ENCODE data around the gene PAPPA.

Gene PAPPA

GRCh38 chr9:116393198-116393597, 239.6 kb downstream of the PAPPA start:
- Histone ChIP-seq H3K36me3 (ENCODE audit: control insufficient read depth in 2 of 2, insufficient read depth in 1 of 2, low read length in 2 of 2) (no peaks in the 10 kb centered on the region), H3K27ac (ENCODE audit: extremely low read depth, low read depth, low read length) (no peak overlapping the region), H3K9me3 (ENCODE audit: control insufficient read depth, insufficient read depth, low read depth, low read length) (no peaks in the 10 kb centered on the region), H3K4me1 (ENCODE audit: control insufficient read depth, insufficient read depth, low read length) (no peaks in the 10 kb centered on the region), H3K4me3 (ENCODE audit: low read depth, low read length) (no peak overlapping the region)
- ChIA-PET CTCF (no interaction called here), POLR2A (no interaction called here)
- TF ChIP-seq ZNF112 (tag by site-specific recombination; IDR thresholded peaks at IDR 0.05) (no peak), ZNF488 (tag by site-specific recombination; IDR thresholded peaks at IDR 0.05) (no peak), ZNF23 (tag by site-specific recombination; IDR thresholded peaks at IDR 0.05; ENCODE audit: borderline replicate concordance) (no peak), ZNF2 (tag by site-specific recombination; IDR thresholded peaks at IDR 0.05) (no peak), ZNF121 (tag by site-specific recombination; IDR thresholded peaks at IDR 0.05) (no peak)

GRCh38 chr9:116394070-116394469, 240.5 kb downstream of the PAPPA start:
- no peak overlapping the region for H3K4me3 ChIP-seq (ENCODE audit: low read depth, low read length)
- no peaks in the 10 kb centered on the region for H3K36me3 ChIP-seq (ENCODE audit: control insufficient read depth in 2 of 2, insufficient read depth in 1 of 2, low read length in 2 of 2)
- no peaks in the 10 kb centered on the region for H3K4me1 ChIP-seq (ENCODE audit: control insufficient read depth, insufficient read depth, low read length)
- TF ChIP-seq ZNF175 (tag by site-specific recombination; IDR thresholded peaks at IDR 0.05) (no peak), ZNF530 (tag by site-specific recombination; IDR thresholded peaks at IDR 0.05; ENCODE audit: low read depth) (no peak), ZNF18 (tag by site-specific recombination; IDR thresholded peaks at IDR 0.05) (no peak), SCRT2 (tag by site-specific recombination; IDR thresholded peaks at IDR 0.05) (no peak), ZNF830 (tag by site-specific recombination; IDR thresholded peaks at IDR 0.05; ENCODE audit: low read depth) (no peak), EGR2 (tag by site-specific recombination; IDR thresholded peaks at IDR 0.05; ENCODE audit: low read depth) (peak; percentile 38; the same call in 1 of the 2 replicates), ZNF549 (tag by site-specific recombination; IDR thresholded peaks at IDR 0.05) (no peak), ZNF660 (tag by site-specific recombination; IDR thresholded peaks at IDR 0.05) (no peak)
- CTCF ChIA-PET = interaction anchor here (0.7 kb wide), 2 partner anchors 58 to 144 kb away, joined by 3 read pairs; no protein-coding TSS in a partner anchor
- no peak overlapping the region for H3K27ac ChIP-seq (ENCODE audit: extremely low read depth, low read depth, low read length)
- POLR2A ChIA-PET = no interaction called here
- H3K9me3 ChIP-seq (ENCODE audit: control insufficient read depth, insufficient read depth, low read depth, low read length) = no peaks in the 10 kb centered on the region

GRCh38 chr9:116394894-116395698, 241.5 kb downstream of the PAPPA start:
- Histone ChIP-seq H3K27ac (ENCODE audit: extremely low read depth, low read depth, low read length) (no peak overlapping the region), H3K9me3 (ENCODE audit: control insufficient read depth, insufficient read depth, low read depth, low read length) (no peaks in the 10 kb centered on the region), H3K4me1 (ENCODE audit: control insufficient read depth, insufficient read depth, low read length) (no peaks in the 10 kb centered on the region), H3K4me3 (ENCODE audit: low read depth, low read length) (no peak overlapping the region), H3K36me3 (ENCODE audit: control insufficient read depth in 2 of 2, insufficient read depth in 1 of 2, low read length in 2 of 2) (no peaks in the 10 kb centered on the region)
- POLR2A ChIA-PET = interaction anchor here (0.5 kb wide), 1 partner anchor 1589 kb away, joined by 3 read pairs; no protein-coding TSS in a partner anchor
- CTCF ChIA-PET = interaction anchor here (0.6 kb wide), 1 partner anchor 452 kb away, joined by 4 read pairs; no protein-coding TSS in a partner anchor
- TF ChIP-seq PRDM10 (tag by site-specific recombination; IDR thresholded peaks at IDR 0.05) = peak; percentile 15; the same call in 1 of the 2 replicates
- TF ChIP-seq ZIC2 (tag by site-specific recombination; IDR thresholded peaks at IDR 0.05) = peak; percentile 30; the same call in 1 of the 2 replicates
- no peak for TF ChIP-seq ZFP41 (tag by site-specific recombination; IDR thresholded peaks at IDR 0.05; ENCODE audit: borderline replicate concordance)
- peak; percentile 47 for TF ChIP-seq ZNF366 (tag by site-specific recombination; conservative IDR thresholded peaks at IDR 0.05)
- no peak for TF ChIP-seq PATZ1 (tag by site-specific recombination; IDR thresholded peaks at IDR 0.05)
- TF ChIP-seq GLIS1 (tag by site-specific recombination; IDR thresholded peaks at IDR 0.05) = 0 out of 2 replicates have a peak, but pooled peaks have one; percentile 12
- TF ChIP-seq ZBTB17 (tag by site-specific recombination; IDR thresholded peaks at IDR 0.05) = peak; percentile 44; the same call in 1 of the 2 replicates
- 0 out of 2 replicates have a peak, but pooled peaks have one; percentile 21 for TF ChIP-seq ZNF324 (tag by site-specific recombination; IDR thresholded peaks at IDR 0.05)

Data from HEK293 (cell line).